Activated CD8-positive, alpha-beta T cell treated with anti-CD3 and anti-CD28 coated beads for 36 hours (primary cell): ENCODE data around the gene B3GNT5. TPM values are rescaled to one million over a fixed set of nuclear protein-coding genes. Genes with fewer than 3 reads are reported as not detected.
A peak's percentile ranks its signal among the peaks of the same experiment; 100 is the strongest.

Source experiments
- ATAC-seq: fragments of 200-7000 bp; cut with Tn5 transposase; one replicate; pipeline ENCODE4 v1.10.0; 2021; ENCODE audit warnings: mild to moderate bottlenecking, moderate library complexity
- CTCF ChIA-PET: fragments of 350-600 bp; sonication (Branson Sonifier 250); formaldehyde crosslinking; loops from one replicate; lab custom pipeline; 2021; ENCODE audit warnings: antibody characterized with exemption; lab: Charles Lee
- POLR2A ChIA-PET: fragments of 350-600 bp; sonication (Branson Sonifier 250); formaldehyde crosslinking; loops from one replicate; lab custom pipeline; 2021; ENCODE audit warnings: antibody characterized with exemption; lab: Charles Lee
- DNase-seq: peaks from one replicate; pipeline ENCODE4 v3.0.0-alpha.2; 2020
- H3K27ac Mint-ChIP-seq: one replicate; pipeline ENCODE4 v1.8.0; 2021; ENCODE audit warnings: mild to moderate bottlenecking, mixed read lengths
- H3K27me3 Mint-ChIP-seq: one replicate; pipeline ENCODE4 v1.8.0; 2021; ENCODE audit warnings: mixed read lengths
- H3K36me3 Mint-ChIP-seq: one replicate; pipeline ENCODE4 v1.8.0; 2021; ENCODE audit warnings: low read depth, mixed read lengths
- H3K4me1 Mint-ChIP-seq: one replicate; pipeline ENCODE4 v1.8.0; 2021; ENCODE audit warnings: low read depth, mixed read lengths
- H3K4me3 Mint-ChIP-seq: one replicate; pipeline ENCODE4 v1.8.0; 2021; ENCODE audit warnings: mild to moderate bottlenecking, moderate library complexity, mixed read lengths
- H3K9me3 Mint-ChIP-seq: one replicate; pipeline ENCODE4 v1.8.0; 2021; ENCODE audit warnings: mixed read lengths
- intact Hi-C: fragments of 100-400 bp; cut with micrococcal nuclease; formaldehyde crosslinking; loops from one replicate; pipeline ENCODE4 v1.10.0; 2022
- total RNA-seq, 2 experiments: library from RNA; stranded (reverse); gene quantifications; one replicate each; pipeline ENCODE4 v1.2.3, GENCODE V29; 2021
- TF ChIP-seq, protein P1 (sequence below): fragments of 200-600 bp; IDR thresholded peaks from one replicate; pipeline ENCODE4 v1.8.0; 2022; ENCODE audit warnings: antibody characterized with exemption, mild to moderate bottlenecking

The B3GNT5 gene
- total RNA-seq, 2 experiments from 2014 or later: 25.8 to 26.1 TPM

DNA sequence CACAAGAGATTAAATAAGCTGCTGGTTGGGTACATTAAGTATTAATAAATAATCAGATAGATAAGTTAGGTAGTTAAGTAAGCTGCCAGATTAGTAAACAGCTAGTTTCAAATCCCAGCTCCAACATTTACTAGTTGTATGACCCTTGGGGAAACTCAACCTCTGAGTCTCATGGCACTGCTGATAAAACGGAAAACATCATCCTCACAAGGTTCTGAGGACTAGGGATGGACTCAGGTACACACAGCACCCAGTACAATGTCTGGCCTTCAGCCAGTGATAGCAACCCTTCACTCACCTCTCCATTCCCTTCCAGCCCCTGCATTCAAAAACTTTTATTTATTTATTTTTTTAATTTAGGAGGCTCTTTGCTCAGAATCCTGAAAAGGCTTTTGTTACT is 32.3 kb downstream of the B3GNT5 start:
- Mint-ChIP-seq H3K36me3 (peaks cover 8% of the 10 kb centered on the region), H3K4me3 (peak overlapping the region; percentile 61), H3K4me1 (peaks cover 40% of the 10 kb centered on the region), H3K9me3 (peaks cover 4% of the 10 kb centered on the region), H3K27me3 (no peaks in the 10 kb centered on the region), H3K27ac (peak overlapping the region; percentile 97)
- ChIA-PET POLR2A (interaction anchor here (0.6 to 2.7 kb wide), 15 partner anchors 9 to 157 kb away, joined by 3 to 19 read pairs (median 4); partner anchors contain the start of gene B3GNT5), CTCF (interaction anchor here (0.6 to 1.9 kb wide), 13 partner anchors 9 to 599 kb away, joined by 3 to 13 read pairs (median 4); partner anchors contain the start of gene PARL)
- no peak for ATAC-seq
- TF ChIP-seq, protein P1, sequence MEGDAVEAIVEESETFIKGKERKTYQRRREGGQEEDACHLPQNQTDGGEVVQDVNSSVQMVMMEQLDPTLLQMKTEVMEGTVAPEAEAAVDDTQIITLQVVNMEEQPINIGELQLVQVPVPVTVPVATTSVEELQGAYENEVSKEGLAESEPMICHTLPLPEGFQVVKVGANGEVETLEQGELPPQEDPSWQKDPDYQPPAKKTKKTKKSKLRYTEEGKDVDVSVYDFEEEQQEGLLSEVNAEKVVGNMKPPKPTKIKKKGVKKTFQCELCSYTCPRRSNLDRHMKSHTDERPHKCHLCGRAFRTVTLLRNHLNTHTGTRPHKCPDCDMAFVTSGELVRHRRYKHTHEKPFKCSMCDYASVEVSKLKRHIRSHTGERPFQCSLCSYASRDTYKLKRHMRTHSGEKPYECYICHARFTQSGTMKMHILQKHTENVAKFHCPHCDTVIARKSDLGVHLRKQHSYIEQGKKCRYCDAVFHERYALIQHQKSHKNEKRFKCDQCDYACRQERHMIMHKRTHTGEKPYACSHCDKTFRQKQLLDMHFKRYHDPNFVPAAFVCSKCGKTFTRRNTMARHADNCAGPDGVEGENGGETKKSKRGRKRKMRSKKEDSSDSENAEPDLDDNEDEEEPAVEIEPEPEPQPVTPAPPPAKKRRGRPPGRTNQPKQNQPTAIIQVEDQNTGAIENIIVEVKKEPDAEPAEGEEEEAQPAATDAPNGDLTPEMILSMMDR: no peak
- no peak for DNase-seq
- intact Hi-C loops: loop anchor here (1.0 kb wide), 1 partner anchor 19 kb away; no protein-coding TSS in a partner anchor

DNA sequence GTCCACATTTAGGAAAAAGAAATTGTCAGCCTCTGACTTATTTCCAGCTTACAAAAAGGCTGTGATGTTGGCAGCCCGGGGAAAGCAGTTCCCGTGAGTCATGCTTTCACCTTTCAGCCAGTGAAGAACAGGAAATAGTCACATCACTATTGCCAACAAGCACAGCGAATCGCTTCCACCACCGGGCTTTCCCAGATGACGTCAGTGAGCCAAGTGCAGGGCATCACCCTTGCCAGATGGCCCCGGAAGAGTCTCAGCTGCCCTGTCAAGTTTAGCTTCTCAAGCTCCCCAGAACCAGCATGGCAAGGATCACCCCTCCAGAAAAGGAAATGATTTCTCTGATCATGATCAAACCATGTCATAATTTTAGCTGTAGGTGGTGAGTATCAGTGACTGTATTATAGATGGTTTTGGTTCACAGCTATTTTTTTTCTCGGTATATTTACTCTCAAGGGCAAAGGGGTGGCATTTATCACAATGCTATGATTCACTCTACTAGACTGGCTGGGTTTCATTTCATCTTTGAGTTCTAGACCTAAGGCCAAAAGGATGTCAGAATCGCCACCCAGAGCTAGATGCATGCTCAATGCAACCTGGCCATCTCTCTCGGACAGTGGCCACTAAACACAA is 32.9 kb downstream of the B3GNT5 start:
- Mint-ChIP-seq H3K9me3 (peaks cover 4% of the 10 kb centered on the region), H3K36me3 (peaks cover 8% of the 10 kb centered on the region), H3K27ac (peak overlapping the region; percentile 97), H3K4me3 (peak overlapping the region; percentile 61), H3K4me1 (peaks cover 40% of the 10 kb centered on the region), H3K27me3 (no peaks in the 10 kb centered on the region)
- ChIA-PET POLR2A (interaction anchor here (0.6 to 2.7 kb wide), 19 partner anchors 9 to 349 kb away, joined by 3 to 19 read pairs (median 4); partner anchors contain the start of genes B3GNT5 and KLHL24), CTCF (interaction anchor here (0.6 to 1.9 kb wide), 15 partner anchors 8 to 598 kb away, joined by 3 to 13 read pairs (median 3); partner anchors contain the start of gene PARL)
- peak; percentile 98 for DNase-seq
- ATAC-seq: peak; percentile 90
- intact Hi-C loops: loop anchor here (1.0 kb wide), 1 partner anchor 20 kb away; no protein-coding TSS in a partner anchor
- TF ChIP-seq, protein P1: no peak

DNA sequence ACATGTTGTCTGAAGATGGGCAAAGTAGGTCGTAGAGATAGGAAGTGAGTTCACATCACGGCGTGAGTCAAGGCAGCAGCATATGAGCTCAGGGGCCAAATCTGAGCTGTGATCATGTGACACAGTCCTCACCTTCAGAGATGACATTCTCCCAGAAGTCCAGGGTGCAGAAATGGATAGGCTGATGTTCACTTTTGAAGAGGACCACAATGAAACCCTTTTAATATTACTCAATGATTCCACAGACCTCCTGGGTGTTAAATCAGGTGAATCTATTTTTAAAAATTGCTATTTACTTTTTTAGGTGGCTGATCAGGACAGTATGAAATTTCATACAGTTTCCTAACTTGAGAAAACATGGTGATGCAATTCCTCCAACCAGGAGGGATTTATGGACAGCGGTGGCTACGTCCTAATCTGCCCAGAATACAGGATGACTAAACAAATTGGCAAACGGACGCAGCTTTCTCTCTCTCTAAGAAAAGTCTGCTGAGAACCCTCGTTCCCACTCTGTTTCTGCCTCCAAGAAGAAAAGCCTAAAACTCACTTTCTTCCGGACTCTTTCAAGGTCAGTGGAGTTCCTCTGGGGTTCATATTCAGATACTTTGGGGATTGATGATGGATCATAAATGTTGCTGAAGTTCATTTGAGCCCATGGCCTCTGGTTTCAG is 34.4 kb downstream of the B3GNT5 start:
- ChIA-PET POLR2A (interaction anchor here (0.6 kb wide), 1 partner anchor 11 kb away, joined by 3 read pairs; no protein-coding TSS in a partner anchor), CTCF (interaction anchor here (1.8 kb wide), 1 partner anchor 62 kb away, joined by 6 read pairs; no protein-coding TSS in a partner anchor)
- intact Hi-C loops: no loop called here
- no peaks in the 10 kb centered on the region for H3K27me3 Mint-ChIP-seq
- ATAC-seq (no peak), DNase-seq (peak; percentile 54)
- H3K9me3 Mint-ChIP-seq: peaks cover 4% of the 10 kb centered on the region
- peaks cover 40% of the 10 kb centered on the region for H3K4me1 Mint-ChIP-seq
- peaks cover 8% of the 10 kb centered on the region for H3K36me3 Mint-ChIP-seq
- TF ChIP-seq, protein P1: no peak
- peak overlapping the region; percentile 61 for H3K4me3 Mint-ChIP-seq
- peak overlapping the region; percentile 97 for H3K27ac Mint-ChIP-seq

DNA sequence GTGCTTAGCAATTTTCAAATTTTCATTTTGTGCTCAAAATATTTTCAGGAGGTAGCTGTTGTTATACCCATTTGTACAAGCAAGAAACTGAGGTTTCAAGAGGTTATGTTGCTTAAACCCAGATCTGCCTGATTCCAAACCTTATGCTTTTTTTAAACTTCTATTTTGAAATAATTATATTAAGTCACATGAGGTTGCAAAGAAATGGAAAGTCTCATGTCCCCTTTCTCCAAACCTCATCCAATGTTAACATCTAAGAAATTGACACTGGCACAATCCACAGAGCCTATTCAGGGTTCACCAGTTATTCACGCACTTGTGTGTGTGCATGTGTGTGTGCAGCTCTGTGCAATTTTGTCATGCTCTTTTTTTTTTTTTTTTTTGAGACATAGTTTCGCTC is 35.1 kb downstream of the B3GNT5 start:
- H3K4me3 Mint-ChIP-seq: no peak overlapping the region

More for the DNA sequence above, 35.1 kb downstream of the B3GNT5 start:
- TF ChIP-seq, protein P1: no peak
- ChIA-PET CTCF (interaction anchor here (1.4 kb wide), 1 partner anchor 9 kb away, joined by 3 read pairs; no protein-coding TSS in a partner anchor), POLR2A (interaction anchor here (1.3 kb wide), 1 partner anchor 10 kb away, joined by 4 read pairs; no protein-coding TSS in a partner anchor)
- intact Hi-C loops: no loop called here
- DNase-seq (no peak), ATAC-seq (no peak)
- Mint-ChIP-seq H3K9me3 (peaks cover 4% of the 10 kb centered on the region), H3K36me3 (peaks cover 8% of the 10 kb centered on the region), H3K27me3 (no peaks in the 10 kb centered on the region), H3K27ac (no peak overlapping the region), H3K4me1 (peaks cover 38% of the 10 kb centered on the region)
